Stomach (tissue), 9 donors: ENCODE data around the gene PLPPR3. TPM values are rescaled to one million over a fixed set of nuclear protein-coding genes. Genes with fewer than 3 reads are reported as not detected.

Source experiments
- DNase-seq, 2 donors: peaks; one replicate each; pipeline versions ENCODE4 v3.0.0 to v3.0.0-alpha.2; 2013 to 2019
- H3K27ac ChIP-seq, 5 donors: fragments of 200-600 bp in 4 of 5; sonication (generic) in 4 of 5; one replicate each; pipeline ENCODE4 v1.5.1; 2013 to 2019; ENCODE audit warnings: mild to moderate bottlenecking in 1 of 5, moderate library complexity in 1 of 5
- H3K27me3 ChIP-seq, 3 donors: fragments of 200-600 bp; sonication (generic); one replicate each; pipeline ENCODE4 v1.5.1; 2017 to 2019; ENCODE audit warnings: mixed run types in 1 of 3
- H3K36me3 ChIP-seq, 4 donors: fragments of 200-600 bp; sonication (generic); 1 replicate in 3 of 4; 2 replicates in 1 of 4; pipeline ENCODE4 v1.5.1; 2016 to 2019
- H3K4me1 ChIP-seq, 4 donors: fragments of 200-600 bp; sonication (generic); one replicate each; pipeline ENCODE4 v1.5.1; 2016 to 2019
- H3K4me3 ChIP-seq, 4 donors: fragments of 200-600 bp; sonication (generic) in 3 of 4; one replicate each; pipeline ENCODE4 v1.5.1; 2016 to 2019; ENCODE audit warnings: mild to moderate bottlenecking in 1 of 4
- H3K9me3 ChIP-seq, 4 donors: fragments of 200-600 bp; sonication (generic); one replicate each; pipeline ENCODE4 v1.5.1; 2016 to 2019
- EP300 ChIP-seq: sonication (generic); formaldehyde crosslinking; IDR thresholded peaks from one replicate; pipeline ENCODE4 v1.6.1; 2017; ENCODE audit warnings: antibody characterized with exemption
- POLR2A ChIP-seq, 4 donors: fragments of 450-650 bp; IDR thresholded peaks; one replicate each; pipeline ENCODE4 v1.6.1; 2016; ENCODE audit warnings: antibody characterized with exemption in 4 of 4, control low read depth in 2 of 4, mild to moderate bottlenecking in 1 of 4, moderate library complexity in 1 of 4
- POLR2AphosphoS5 ChIP-seq, 3 donors: sonication (generic); formaldehyde crosslinking; IDR thresholded peaks; one replicate each; pipeline ENCODE4 v1.6.1; 2016; ENCODE audit warnings: antibody characterized with exemption in 3 of 3
- WGBS, 5 donors: extraction: QIAGEN DNeasy Blood & Tissue Kit in 3 of 5; methylation state at CpG; one replicate each; pipeline versions ENCODE4 v1.1.5 to v1.1.7; 2013 to 2018; 5-methylcytosine and 5-hydroxymethylcytosine counted together
- intact Hi-C: fragments of 100-400 bp; cut with DNase I; formaldehyde crosslinking; loops from one replicate; pipeline ENCODE4 v1.15.1; 2023; ENCODE audit warnings: low total_unique reads
- polyA plus RNA-seq, 3 donors: library from polyadenylated mRNA; stranded (reverse); fragments of 200-250 nt; gene quantifications; one replicate each; pipeline ENCODE4 v1.2.3, GENCODE V29; 2013
- total RNA-seq, 5 donors: library from RNA; depleted of rRNA; stranded (reverse); fragments of >200 nt; gene quantifications; one replicate each; pipeline versions ENCODE4 v1.1.0 to v1.2.3, GENCODE V29; 2014 to 2016
- TF ChIP-seq, protein P1 (sequence below), 7 experiments: fragments of 450-650 bp in 4 of 7; fragments of 200-600 bp in 3 of 7; sonication (generic) in 3 of 7; IDR thresholded peaks; one replicate each; pipeline ENCODE4 v1.5.1; 2016 to 2019; ENCODE audit warnings: antibody characterized with exemption in 7 of 7, control low read depth in 2 of 7, mild to moderate bottlenecking in 1 of 7
- donor health status: healthy with polysubstance abuse.
- donor health status: Bipolar disorder and iron deficiency.
- donor health status: healthy.

PLPPR3 gene
- total and polyA plus RNA-seq, 8 donors: 0.46 to 0.55 TPM; not detected in 6

DNA sequence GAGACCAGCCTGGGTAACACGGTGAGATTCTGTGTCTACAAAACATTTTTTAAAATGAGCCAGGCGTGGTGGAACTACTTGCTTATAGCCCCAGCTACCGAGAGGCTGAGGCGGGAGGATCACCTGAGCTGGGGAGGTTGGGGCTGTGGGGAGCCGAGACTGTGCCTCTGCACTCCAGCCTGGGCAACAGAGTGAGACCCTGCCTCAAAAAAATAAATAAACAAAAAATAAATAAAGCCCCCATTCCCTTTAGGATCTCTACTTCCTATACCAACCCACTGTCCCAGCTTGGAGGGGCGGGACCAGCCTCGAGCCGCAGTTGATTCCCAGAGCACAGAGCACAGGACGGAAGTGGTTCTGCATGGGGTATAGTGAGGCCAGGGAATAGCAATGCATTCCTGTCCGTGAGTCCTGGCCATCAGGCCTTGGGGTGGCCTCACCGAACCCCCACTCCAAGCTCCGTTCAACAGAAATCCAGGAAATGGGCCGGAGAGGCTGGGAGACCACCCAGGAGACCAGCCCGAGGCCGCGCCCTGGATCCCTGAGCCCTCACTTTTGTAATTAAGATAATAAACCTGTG is 29.4 kb downstream of the PLPPR3 start:
- DNase-seq: no peak
- TF ChIP-seq, protein P1, sequence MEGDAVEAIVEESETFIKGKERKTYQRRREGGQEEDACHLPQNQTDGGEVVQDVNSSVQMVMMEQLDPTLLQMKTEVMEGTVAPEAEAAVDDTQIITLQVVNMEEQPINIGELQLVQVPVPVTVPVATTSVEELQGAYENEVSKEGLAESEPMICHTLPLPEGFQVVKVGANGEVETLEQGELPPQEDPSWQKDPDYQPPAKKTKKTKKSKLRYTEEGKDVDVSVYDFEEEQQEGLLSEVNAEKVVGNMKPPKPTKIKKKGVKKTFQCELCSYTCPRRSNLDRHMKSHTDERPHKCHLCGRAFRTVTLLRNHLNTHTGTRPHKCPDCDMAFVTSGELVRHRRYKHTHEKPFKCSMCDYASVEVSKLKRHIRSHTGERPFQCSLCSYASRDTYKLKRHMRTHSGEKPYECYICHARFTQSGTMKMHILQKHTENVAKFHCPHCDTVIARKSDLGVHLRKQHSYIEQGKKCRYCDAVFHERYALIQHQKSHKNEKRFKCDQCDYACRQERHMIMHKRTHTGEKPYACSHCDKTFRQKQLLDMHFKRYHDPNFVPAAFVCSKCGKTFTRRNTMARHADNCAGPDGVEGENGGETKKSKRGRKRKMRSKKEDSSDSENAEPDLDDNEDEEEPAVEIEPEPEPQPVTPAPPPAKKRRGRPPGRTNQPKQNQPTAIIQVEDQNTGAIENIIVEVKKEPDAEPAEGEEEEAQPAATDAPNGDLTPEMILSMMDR (IDR thresholded peaks at IDR 0.05): no peak
- TF ChIP-seq EP300: no peak
- TF ChIP-seq POLR2A (IDR thresholded peaks at IDR 0.05): no peak
- TF ChIP-seq POLR2AphosphoS5 (IDR thresholded peaks at IDR 0.05): no peak
- WGBS, 5 donors: 64 to 81% (median 75%) methylated on average over 15 to 16 of the region's 16 CpGs
- H3K27me3 ChIP-seq: no peaks in the 10 kb centered on the region
- H3K36me3 ChIP-seq: no peaks in the 10 kb centered on the region
- H3K27ac ChIP-seq: peak overlapping the region in 4 of 5 donors; percentile 4 to 49 (median 46)
- intact Hi-C loops: no loop called here
- no peak overlapping the region for H3K4me3 ChIP-seq
- peaks cover 12 to 32% (median 22%) of the 10 kb centered on the region in 4 donors for H3K4me1 ChIP-seq
- H3K9me3 ChIP-seq: no peaks in the 10 kb centered on the region

DNA sequence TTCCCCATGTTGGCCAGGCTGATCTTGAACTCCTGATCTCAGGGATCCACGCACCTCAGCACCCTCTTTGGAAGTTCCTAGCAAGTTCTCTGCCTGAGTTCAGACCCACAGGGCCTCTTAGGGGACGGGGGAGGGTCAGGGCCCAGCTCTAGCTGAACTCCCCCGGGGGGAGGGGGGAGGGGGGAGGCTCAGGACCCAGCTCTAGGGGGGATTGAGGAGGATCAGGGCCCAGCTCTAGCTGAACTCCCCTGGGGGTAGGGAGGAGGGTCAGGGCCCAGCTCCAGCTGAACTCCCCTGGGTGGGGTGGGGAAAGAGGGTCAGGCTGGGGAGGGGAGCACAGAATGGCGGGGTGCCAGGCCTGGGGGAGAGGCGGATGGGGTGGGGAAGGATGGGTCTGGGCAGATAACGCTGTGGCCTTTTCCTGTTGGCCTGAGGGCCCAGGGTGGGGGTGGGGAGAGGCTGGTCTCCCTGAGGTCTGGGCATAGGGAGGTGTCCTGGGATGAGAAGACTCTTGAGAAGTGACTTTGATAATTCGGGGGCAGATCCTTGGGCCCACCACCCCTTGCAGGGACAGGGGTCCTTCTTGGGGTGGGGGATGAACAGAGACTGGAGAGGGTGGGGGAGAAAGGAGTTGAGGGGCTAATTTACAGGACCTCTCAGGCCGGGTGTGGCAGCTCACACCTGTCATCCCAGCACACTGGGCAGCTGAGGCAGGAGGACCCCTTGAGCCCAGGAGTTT is 30.0 kb downstream of the PLPPR3 start:
- no peaks in the 10 kb centered on the region for H3K27me3 ChIP-seq
- no peak for TF ChIP-seq POLR2A (IDR thresholded peaks at IDR 0.05)
- no peak for TF ChIP-seq EP300
- TF ChIP-seq, protein P1 (IDR thresholded peaks at IDR 0.05): no peak
- no peak for TF ChIP-seq POLR2AphosphoS5 (IDR thresholded peaks at IDR 0.05)
- peak in 1 of 2 donors; percentile 44 for DNase-seq
- no peak overlapping the region for H3K4me3 ChIP-seq
- H3K36me3 ChIP-seq: no peaks in the 10 kb centered on the region
- no peaks in the 10 kb centered on the region for H3K9me3 ChIP-seq
- peaks cover 12 to 32% (median 22%) of the 10 kb centered on the region in 4 donors for H3K4me1 ChIP-seq
- peak overlapping the region in 4 of 5 donors; percentile 7 to 49 (median 46) for H3K27ac ChIP-seq
- intact Hi-C loops: no loop called here
- 53 to 73% (median 62%) methylated on average over 8 of the region's 8 CpGs for WGBS, 5 donors

DNA sequence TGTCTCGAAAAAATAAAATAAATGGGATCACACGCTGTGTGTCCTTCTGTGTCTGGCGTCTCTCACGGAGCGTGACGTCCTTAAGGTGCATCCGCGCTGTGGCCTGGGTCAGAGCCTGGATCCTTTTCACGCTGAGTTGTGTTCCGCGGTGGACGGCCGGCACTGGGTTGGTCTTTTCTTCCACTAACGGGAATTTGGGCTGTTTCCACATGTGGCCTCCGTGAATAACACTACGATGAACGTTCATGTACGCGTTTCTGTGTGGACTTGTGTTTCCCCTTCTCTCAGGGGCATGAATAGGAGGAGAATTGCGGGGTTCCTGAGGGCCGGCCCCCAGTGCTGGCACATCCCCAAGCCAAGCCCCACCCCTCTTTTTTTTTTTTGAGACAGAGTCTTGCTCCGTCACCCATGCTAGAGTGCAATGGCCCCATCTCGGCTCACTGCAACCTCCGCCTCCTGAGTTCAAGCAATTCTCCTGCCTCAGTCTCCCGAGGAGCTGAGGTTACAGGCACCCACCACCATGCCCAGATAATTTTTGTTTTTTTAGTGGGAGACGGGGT is 30.7 kb downstream of the PLPPR3 start:
- Histone ChIP-seq H3K36me3 (no peaks in the 10 kb centered on the region), H3K27ac (peak overlapping the region in 4 of 5 donors; percentile 7 to 49 (median 46)), H3K9me3 (no peaks in the 10 kb centered on the region), H3K27me3 (no peaks in the 10 kb centered on the region), H3K4me1 (peaks cover 8 to 27% (median 17%) of the 10 kb centered on the region in 4 donors), H3K4me3 (no peak overlapping the region)
- intact Hi-C loops: no loop called here
- no peak for DNase-seq
- WGBS, 5 donors: 83 to 89% (median 85%) methylated on average over 26 of the region's 26 CpGs
- TF ChIP-seq POLR2AphosphoS5 (IDR thresholded peaks at IDR 0.05): no peak
- no peak for TF ChIP-seq POLR2A (IDR thresholded peaks at IDR 0.05)
- TF ChIP-seq, protein P1 (IDR thresholded peaks at IDR 0.05): no peak
- TF ChIP-seq EP300: no peak

DNA sequence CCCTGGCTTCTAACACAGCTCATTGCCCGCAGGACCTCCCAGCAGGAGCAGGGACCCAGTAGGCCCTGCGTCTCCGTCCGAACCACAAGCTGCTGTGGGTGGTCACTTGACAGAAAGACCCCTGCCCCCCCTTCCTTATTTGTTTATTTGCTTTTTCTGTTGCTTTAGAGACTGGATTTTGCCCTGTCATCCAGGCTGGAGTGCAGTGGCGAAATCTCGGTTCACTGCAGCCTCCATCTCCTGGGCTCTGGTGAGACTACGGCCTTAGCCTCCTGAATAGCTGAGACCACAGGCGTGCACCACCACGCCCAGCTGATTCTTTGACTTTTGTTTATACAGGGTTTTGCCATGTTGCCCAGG is 32.1 kb downstream of the PLPPR3 start:
- Histone ChIP-seq H3K4me3 (no peak overlapping the region), H3K36me3 (no peaks in the 10 kb centered on the region), H3K27ac (peak overlapping the region; percentile 22 to 71 (median 62)), H3K27me3 (no peaks in the 10 kb centered on the region), H3K9me3 (no peaks in the 10 kb centered on the region), H3K4me1 (peaks cover 0 to 20% (median 8%) of the 10 kb centered on the region in 4 donors)
- intact Hi-C loops: no loop called here
- TF ChIP-seq, protein P1 (IDR thresholded peaks at IDR 0.05): no peak
- TF ChIP-seq POLR2AphosphoS5 (IDR thresholded peaks at IDR 0.05) (no peak), EP300 (no peak), POLR2A (IDR thresholded peaks at IDR 0.05) (no peak)
- no peak for DNase-seq
- WGBS, 5 donors: 67 to 83% (median 76%) methylated on average over 9 of the region's 9 CpGs
